ENCODE measurements around the gene S100PBP.

S100PBP gene

DNA sequence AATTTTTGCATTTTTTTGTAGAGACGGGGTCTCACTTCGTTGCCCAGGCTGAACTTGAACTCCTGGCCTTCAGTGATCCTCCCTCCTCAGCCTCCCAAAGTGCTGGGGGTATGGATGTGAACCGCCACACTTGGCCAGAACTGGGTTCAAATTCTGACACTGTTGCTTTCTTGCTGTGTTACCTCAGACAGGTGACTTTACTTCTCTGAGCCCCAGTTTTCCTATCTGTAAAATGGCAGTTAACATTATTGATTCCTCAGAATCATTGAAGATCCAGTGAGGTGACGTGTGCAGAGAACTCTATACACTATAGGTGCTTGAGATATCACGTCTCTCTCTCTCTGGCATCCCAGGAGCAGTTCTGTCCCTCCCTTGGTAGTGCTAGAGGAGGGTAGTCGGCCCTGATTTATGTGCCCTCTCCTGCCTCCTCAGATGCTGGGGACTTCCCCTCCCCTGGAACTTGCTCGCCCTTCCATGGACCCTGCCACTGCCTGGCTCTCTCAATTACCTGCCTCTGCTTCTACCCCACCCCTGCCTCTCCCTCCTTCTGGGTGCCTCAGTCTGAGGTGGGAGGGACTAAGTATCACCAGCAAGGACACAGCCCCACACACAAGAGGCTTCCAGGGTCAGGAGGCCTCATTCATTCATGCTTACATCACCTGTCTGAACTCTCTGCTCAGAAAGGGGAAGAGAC lies 66.0 kb downstream of the S100PBP start:
- TF ChIP-seq CTCF (conservative IDR thresholded peaks at IDR 0.05; ENCODE audit: control insufficient read depth, insufficient read depth, low read depth, low read length) = no peak
- no peak for DNase-seq (ENCODE audit: low read depth)
- no peak overlapping the region for H3K4me3 ChIP-seq (ENCODE audit: control insufficient read depth, low read depth, low read length)

- H3K4me3 ChIP-seq (ENCODE audit: control insufficient read depth, low read depth, low read length) = no peak overlapping the region
- DNase-seq (ENCODE audit: low read depth) = no peak
- TF ChIP-seq CTCF (conservative IDR thresholded peaks at IDR 0.05; ENCODE audit: control insufficient read depth, insufficient read depth, low read depth, low read length) = no peak
Measured at GRCh38 chr1:32884032-32884372, 66.5 kb downstream of the S100PBP start.

DNA sequence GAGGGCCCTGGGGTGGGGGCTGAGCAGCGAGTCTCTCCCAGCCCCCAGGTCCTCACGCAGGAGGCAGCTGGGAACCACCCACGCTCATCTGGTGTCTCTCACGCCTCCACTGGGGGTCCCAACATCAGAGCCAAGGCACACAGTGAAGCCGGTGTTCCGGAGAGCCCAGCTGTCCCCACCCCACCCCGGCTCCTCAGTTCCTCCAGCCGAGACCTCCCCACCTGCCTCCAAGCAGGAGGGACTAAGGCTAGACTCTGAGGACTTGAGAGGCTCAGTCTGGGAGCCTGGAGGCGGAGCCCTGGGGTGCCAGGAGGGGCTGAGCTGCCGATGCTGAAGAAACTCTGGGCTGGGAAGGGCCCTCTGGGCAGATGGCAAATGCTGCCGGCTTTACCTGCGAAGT lies 67.3 kb downstream of the S100PBP start:
- TF ChIP-seq CTCF (conservative IDR thresholded peaks at IDR 0.05; ENCODE audit: control insufficient read depth, insufficient read depth, low read depth, low read length) = no peak
- DNase-seq (ENCODE audit: low read depth) = no peak
- no peak overlapping the region for H3K4me3 ChIP-seq (ENCODE audit: control insufficient read depth, low read depth, low read length)

GRCh38 chr1:32885676-32886003 lies 68.2 kb downstream of the S100PBP start:
- no peak for DNase-seq (ENCODE audit: low read depth)
- H3K4me3 ChIP-seq (ENCODE audit: control insufficient read depth, low read depth, low read length) = no peak overlapping the region
- no peak for TF ChIP-seq CTCF (conservative IDR thresholded peaks at IDR 0.05; ENCODE audit: control insufficient read depth, insufficient read depth, low read depth, low read length)

DNA sequence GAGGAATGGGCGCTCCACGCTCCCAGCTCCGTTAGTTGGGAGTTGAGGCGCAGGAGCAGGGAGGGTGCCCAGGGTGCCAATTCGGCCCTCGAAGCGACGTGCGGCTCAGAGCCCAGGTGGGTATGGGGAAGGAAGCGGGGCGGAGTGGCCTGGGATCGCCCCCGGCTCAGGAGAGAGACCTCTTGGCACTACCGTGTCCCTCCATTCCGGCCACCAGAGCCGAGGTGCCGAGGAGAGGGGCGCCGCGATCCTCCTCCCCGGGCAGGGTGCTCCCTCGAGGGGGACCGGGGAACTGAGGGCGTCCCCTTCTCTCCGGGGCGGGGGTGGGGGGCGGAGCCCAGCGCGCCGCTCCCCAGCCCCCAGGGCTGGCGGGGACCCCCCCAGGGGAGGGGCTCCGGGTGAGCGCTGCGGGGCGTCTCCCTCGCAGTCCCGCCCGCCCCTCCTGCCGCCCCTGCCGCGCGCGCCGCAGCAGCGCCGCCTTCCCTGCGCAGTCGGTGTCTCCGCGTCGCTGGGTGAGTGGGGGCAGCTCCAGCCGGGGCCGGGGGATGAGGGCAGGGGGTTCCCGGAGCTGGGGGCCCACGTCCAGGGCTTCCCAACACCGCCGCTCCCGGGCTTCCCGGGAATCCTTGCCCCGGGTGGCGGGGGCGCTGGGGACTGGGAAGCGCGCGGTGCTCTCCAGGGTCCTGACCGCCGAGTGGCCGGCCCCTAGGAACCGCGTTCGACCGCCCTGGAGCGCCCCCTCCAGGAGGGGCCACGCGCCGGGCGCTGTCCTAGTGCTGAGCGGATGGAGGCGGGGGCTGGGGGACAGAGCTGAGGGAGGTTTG lies 68.8 kb downstream of the S100PBP start, which contains the start of gene HPCA:
HPCA (plus strand) TSS at position 488 of the 824 bp plus-strand sequence. CDS start 2,408 bp downstream, outside the sequence.
- peak; percentile 41 for DNase-seq (ENCODE audit: low read depth)
- TF ChIP-seq CTCF (conservative IDR thresholded peaks at IDR 0.05; ENCODE audit: control insufficient read depth, insufficient read depth, low read depth, low read length) = peak; percentile 48
- H3K4me3 ChIP-seq (ENCODE audit: control insufficient read depth, low read depth, low read length) = no peak within 1 kb of the TSS

GRCh38 chr1:32886828-32887414 lies 69.5 kb downstream of the S100PBP start:
- DNase-seq (ENCODE audit: low read depth) = no peak
- TF ChIP-seq CTCF (conservative IDR thresholded peaks at IDR 0.05; ENCODE audit: control insufficient read depth, insufficient read depth, low read depth, low read length) = no peak
- no peak overlapping the region for H3K4me3 ChIP-seq (ENCODE audit: control insufficient read depth, low read depth, low read length)
